Fibroblast of mammary gland (primary cell): Measurements from ENCODE around the gene CTR9.

ENCODE experiments used
- DNase-seq: peaks from one replicate; pipeline ENCODE4 v3.0.0-alpha.2; 2010; ENCODE audit warnings: low read depth
- H3K4me3 ChIP-seq: 2 replicates; pipeline ENCODE4 v1.5.1; 2011; ENCODE audit warnings: low read depth, mild to moderate bottlenecking, low read length, moderate library complexity; ENCODE audit not compliant: control insufficient read depth
- TF ChIP-seq, protein P1 (sequence below): conservative IDR thresholded peaks from 2 replicates; pipeline ENCODE4 v1.5.1; 2011; ENCODE audit warnings: low read depth, low read length, inconsistent platforms; ENCODE audit not compliant: control insufficient read depth, insufficient read depth

The CTR9 gene

DNA sequence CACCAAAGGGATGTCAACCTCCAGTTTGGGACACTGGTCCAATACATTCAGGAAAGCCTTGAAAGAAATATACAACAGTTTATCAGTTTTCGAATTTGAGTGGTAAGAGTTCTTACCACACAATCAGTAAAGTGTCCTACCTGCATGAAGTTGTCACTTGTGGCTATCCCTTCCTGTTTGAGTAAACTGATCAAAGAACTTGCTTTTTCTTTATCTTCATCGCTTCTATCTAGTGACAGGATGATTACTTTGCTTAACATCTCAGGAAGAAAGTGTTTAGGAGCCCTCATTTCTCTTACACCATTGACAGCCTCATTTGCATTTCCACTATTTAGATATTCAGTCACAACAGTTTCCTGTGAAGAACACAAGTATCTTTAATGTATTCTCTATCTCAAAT is 49.2 kb downstream of the CTR9 start:
- H3K4me3 ChIP-seq = no peak overlapping the region
- TF ChIP-seq, protein P1, sequence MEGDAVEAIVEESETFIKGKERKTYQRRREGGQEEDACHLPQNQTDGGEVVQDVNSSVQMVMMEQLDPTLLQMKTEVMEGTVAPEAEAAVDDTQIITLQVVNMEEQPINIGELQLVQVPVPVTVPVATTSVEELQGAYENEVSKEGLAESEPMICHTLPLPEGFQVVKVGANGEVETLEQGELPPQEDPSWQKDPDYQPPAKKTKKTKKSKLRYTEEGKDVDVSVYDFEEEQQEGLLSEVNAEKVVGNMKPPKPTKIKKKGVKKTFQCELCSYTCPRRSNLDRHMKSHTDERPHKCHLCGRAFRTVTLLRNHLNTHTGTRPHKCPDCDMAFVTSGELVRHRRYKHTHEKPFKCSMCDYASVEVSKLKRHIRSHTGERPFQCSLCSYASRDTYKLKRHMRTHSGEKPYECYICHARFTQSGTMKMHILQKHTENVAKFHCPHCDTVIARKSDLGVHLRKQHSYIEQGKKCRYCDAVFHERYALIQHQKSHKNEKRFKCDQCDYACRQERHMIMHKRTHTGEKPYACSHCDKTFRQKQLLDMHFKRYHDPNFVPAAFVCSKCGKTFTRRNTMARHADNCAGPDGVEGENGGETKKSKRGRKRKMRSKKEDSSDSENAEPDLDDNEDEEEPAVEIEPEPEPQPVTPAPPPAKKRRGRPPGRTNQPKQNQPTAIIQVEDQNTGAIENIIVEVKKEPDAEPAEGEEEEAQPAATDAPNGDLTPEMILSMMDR = no peak
- DNase-seq = no peak

- TF ChIP-seq, protein P1 = no peak
- H3K4me3 ChIP-seq = no peak overlapping the region
- DNase-seq = peak; percentile 62
Observed at GRCh38 chr11:10803676-10804075, 52.6 kb downstream of the CTR9 start.

DNA sequence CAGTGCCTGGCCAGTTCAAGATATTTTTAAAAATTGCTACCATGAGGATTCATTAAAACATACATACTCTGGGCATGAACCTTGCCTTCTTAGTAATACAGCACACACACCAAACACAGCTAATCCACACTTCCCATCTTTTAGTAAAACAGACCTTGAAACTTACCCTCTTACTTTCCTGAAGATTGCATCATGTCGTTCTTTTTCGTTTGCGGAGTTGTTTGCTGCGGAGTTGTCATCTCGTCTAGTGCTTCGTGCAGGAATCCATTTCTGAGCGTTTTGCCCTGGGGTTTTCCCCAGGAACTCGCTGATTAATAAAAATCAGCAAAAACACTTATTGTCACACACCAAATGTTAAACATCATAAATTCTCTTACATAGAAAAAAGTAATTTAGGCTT is 54.7 kb downstream of the CTR9 start:
- TF ChIP-seq, protein P1 = no peak

GRCh38 chr11:10806206-10806605 is 55.2 kb downstream of the CTR9 start:
- peak overlapping the region; percentile 6 for H3K4me3 ChIP-seq
- TF ChIP-seq, protein P1 = no peak
- DNase-seq = no peak

More for the DNA sequence above, 54.7 kb downstream of the CTR9 start:
- no peak for DNase-seq
- no peak overlapping the region for H3K4me3 ChIP-seq

- peak; percentile 38 for DNase-seq
- TF ChIP-seq, protein P1 = no peak
Observed at GRCh38 chr11:10807493-10808234, 56.6 kb downstream of the CTR9 start.

GRCh38 chr11:10808235-10808552 is 57.1 kb downstream of the CTR9 start:
- DNase-seq = no peak

More at GRCh38 chr11:10807493-10808234, 56.6 kb downstream of the CTR9 start:
- H3K4me3 ChIP-seq = peak overlapping the region; percentile 96

More at GRCh38 chr11:10808235-10808552, 57.1 kb downstream of the CTR9 start:
- H3K4me3 ChIP-seq = peak overlapping the region; percentile 96
- TF ChIP-seq, protein P1 = no peak
